Esophagus squamous epithelium (tissue), 5 donors: ENCODE data around the gene TBXAS1. TPM values are rescaled to one million over a fixed set of nuclear protein-coding genes. Genes with fewer than 3 reads are reported as not detected.

Experiments
- DNase-seq: peaks from one replicate; lab custom pipeline; 2025; lab: John Stamatoyannopoulos, UW
- H3K27ac ChIP-seq, 4 donors: fragments of 200-600 bp; sonication (generic); one replicate each; pipeline ENCODE4 v1.5.1; 2016 to 2019; ENCODE audit warnings: mild to moderate bottlenecking in 1 of 4
- H3K27me3 ChIP-seq, 4 donors: fragments of 200-600 bp; sonication (generic); 1 replicate in 3 of 4; 2 replicates in 1 of 4; pipeline versions ENCODE4 v1.5.1 to v1.6.0; 2017 to 2021; ENCODE audit warnings: antibody characterized with exemption in 1 of 4
- H3K36me3 ChIP-seq, 3 donors: fragments of 200-600 bp; sonication (generic); one replicate each; pipeline ENCODE4 v1.5.1; 2016 to 2019
- H3K4me1 ChIP-seq, 3 donors: fragments of 200-600 bp; sonication (generic); one replicate each; pipeline ENCODE4 v1.5.1; 2017 to 2019
- H3K4me3 ChIP-seq, 4 donors: fragments of 200-600 bp; sonication (generic); 1 replicate in 3 of 4; 2 replicates in 1 of 4; pipeline ENCODE4 v1.5.1; 2016 to 2019; ENCODE audit warnings: mild to moderate bottlenecking in 2 of 4, moderate library complexity in 1 of 4
- H3K9me3 ChIP-seq, 3 donors: fragments of 200-600 bp; sonication (generic); one replicate each; pipeline ENCODE4 v1.5.1; 2016 to 2019
- CTCF ChIP-seq, 6 experiments: fragments of 450-650 bp in 4 of 6; fragments of 200-600 bp in 2 of 6; sonication (generic) in 2 of 6; IDR thresholded peaks; one replicate each; pipeline ENCODE4 v1.5.1; 2016 to 2019; ENCODE audit warnings: antibody characterized with exemption in 6 of 6, mild to moderate bottlenecking in 4 of 6, moderate library complexity in 4 of 6
- POLR2A ChIP-seq, 4 donors: fragments of 450-650 bp; IDR thresholded peaks; one replicate each; pipeline ENCODE4 v1.6.1; 2017; ENCODE audit warnings: antibody characterized with exemption in 4 of 4, mild to moderate bottlenecking in 4 of 4, moderate library complexity in 3 of 4
- WGBS, 2 donors: methylation state at CpG; one replicate each; pipeline ENCODE4 v1.1.5; 2018; 5-methylcytosine and 5-hydroxymethylcytosine counted together
- intact Hi-C: fragments of 100-400 bp; cut with DNase I; formaldehyde crosslinking; loops from one replicate; pipeline ENCODE4 v1.15.0; 2022
- total RNA-seq, 4 donors: library from RNA; depleted of rRNA; stranded (reverse); fragments of >200 nt; gene quantifications; one replicate each; pipeline ENCODE4 v1.1.0, GENCODE V29; 2016
- donor health status: DM: yes; HTN: yes; CAD: no.

TBXAS1 gene
- total RNA-seq, 4 donors from 2014 or later: 9.4 to 24.8 (median 17.8) TPM

GRCh38 chr7:139893461-139893860 lies 64.4 kb downstream of the TBXAS1 start:
- no peaks in the 10 kb centered on the region for H3K9me3 ChIP-seq
- intact Hi-C loops: no loop called here
- WGBS, 2 donors: 50 to 61% methylated on average over 1 of the region's 1 CpG
- TF ChIP-seq POLR2A (IDR thresholded peaks at IDR 0.05) (no peak), CTCF (IDR thresholded peaks at IDR 0.05) (no peak)
- no peak for DNase-seq
- H3K27me3 ChIP-seq: peaks cover 0 to 5% (median 0%) of the 10 kb centered on the region in 4 donors
- no peak overlapping the region for H3K4me3 ChIP-seq
- no peak overlapping the region for H3K27ac ChIP-seq
- H3K4me1 ChIP-seq: peaks cover 0 to 7% (median 0%) of the 10 kb centered on the region in 3 donors
- H3K36me3 ChIP-seq: no peaks in the 10 kb centered on the region

GRCh38 chr7:139893999-139894398 lies 64.9 kb downstream of the TBXAS1 start:
- DNase-seq: no peak
- Histone ChIP-seq H3K4me1 (peaks cover 0 to 7% (median 0%) of the 10 kb centered on the region in 3 donors), H3K27ac (no peak overlapping the region), H3K4me3 (no peak overlapping the region), H3K9me3 (no peaks in the 10 kb centered on the region), H3K27me3 (peaks cover 0 to 5% (median 0%) of the 10 kb centered on the region in 4 donors), H3K36me3 (no peaks in the 10 kb centered on the region)
- intact Hi-C loops: no loop called here
- TF ChIP-seq POLR2A (IDR thresholded peaks at IDR 0.05): no peak
- TF ChIP-seq CTCF (IDR thresholded peaks at IDR 0.05): no peak
- WGBS, 2 donors: 58 to 60% methylated on average over 3 to 4 of the region's 4 CpGs

DNA sequence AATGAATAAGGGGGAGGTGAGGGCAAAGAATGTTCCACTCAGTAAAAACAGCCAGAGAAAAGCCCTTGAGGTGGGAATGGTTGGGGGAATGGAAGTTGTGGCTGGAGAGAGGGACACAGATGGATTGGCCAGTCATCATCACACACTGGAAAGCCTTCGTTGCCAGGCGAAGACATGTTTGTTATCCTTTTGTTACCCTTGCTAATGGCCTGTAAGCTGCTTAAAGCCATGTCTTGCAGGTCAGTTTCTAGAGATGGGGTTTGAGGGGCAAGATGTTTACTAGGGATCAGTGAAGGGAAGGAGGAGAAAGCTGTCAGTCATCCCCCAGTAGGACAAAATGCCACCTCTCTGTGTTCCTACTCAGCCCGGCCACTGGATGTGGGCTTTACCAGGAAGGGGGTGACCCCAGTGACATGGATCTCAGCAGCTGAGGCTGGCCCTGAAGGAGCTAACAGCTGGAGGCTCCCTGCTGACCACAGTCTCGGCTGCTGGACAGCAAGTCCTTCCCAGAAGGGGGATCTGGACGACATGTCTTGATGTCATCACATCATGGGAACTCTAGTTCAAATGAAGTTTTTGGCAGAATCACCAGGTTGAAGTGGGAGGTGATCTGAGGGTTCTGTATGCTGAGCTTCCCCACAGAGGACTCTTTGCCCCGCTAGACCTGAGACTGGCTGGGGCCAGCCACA lies 66.2 kb downstream of the TBXAS1 start:
- Histone ChIP-seq H3K27ac (no peak overlapping the region), H3K36me3 (no peaks in the 10 kb centered on the region), H3K4me3 (no peak overlapping the region), H3K4me1 (peaks cover 0 to 7% (median 0%) of the 10 kb centered on the region in 3 donors), H3K27me3 (peaks cover 0 to 5% (median 0%) of the 10 kb centered on the region in 4 donors), H3K9me3 (no peaks in the 10 kb centered on the region)
- 91 to 94% methylated on average over 2 of the region's 6 CpGs for WGBS, 2 donors
- no peak for TF ChIP-seq CTCF (IDR thresholded peaks at IDR 0.05)
- TF ChIP-seq POLR2A (IDR thresholded peaks at IDR 0.05): no peak
- no peak for DNase-seq
- intact Hi-C loops: no loop called here

DNA sequence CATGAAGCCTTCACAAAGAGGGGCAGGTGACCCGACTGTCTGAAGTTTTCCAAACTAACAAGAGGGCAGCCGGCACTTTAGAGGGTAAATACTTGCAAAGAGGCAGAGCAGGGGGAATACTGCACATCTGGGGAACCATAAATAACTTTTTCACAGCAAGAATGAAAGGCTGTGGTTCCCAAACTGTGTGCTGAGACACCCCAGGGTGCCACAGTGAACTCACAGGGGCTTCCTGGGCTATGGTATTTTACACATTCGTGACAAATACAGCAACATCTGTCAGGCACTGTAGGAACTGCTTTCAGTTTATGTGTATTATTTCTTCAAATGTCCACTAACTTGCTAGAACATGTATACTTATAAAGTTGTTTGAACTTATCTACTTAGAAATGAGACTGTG lies 67.2 kb downstream of the TBXAS1 start:
- intact Hi-C loops: no loop called here
- WGBS, 2 donors: 83 to 89% methylated on average over 3 of the region's 3 CpGs
- Histone ChIP-seq H3K27me3 (peaks cover 0 to 5% (median 0%) of the 10 kb centered on the region in 4 donors), H3K9me3 (no peaks in the 10 kb centered on the region), H3K4me1 (peaks cover 0 to 7% (median 0%) of the 10 kb centered on the region in 3 donors), H3K4me3 (no peak overlapping the region), H3K27ac (no peak overlapping the region), H3K36me3 (no peaks in the 10 kb centered on the region)
- no peak for TF ChIP-seq POLR2A (IDR thresholded peaks at IDR 0.05)
- no peak for DNase-seq

DNA sequence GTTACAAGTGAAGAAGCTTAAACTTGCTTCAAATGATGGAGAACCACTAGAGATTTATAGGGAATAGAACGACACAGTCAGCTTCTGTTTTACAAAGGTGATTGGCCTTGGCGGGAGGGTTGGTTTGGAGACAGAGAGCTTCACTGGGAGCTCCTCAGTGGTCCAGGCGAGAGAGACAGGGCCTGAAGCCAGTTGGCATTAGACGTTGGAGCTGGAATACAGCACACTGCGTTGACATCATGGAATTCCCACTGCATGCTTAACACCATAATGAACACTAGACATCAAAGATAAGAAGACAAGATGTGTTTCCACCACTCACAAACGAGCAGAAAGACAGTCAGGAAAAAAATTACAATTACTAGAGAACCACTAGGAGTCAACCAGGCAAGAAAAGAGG lies 67.8 kb downstream of the TBXAS1 start:
- no peak overlapping the region for H3K4me3 ChIP-seq
- intact Hi-C loops: no loop called here
- no peak overlapping the region for H3K27ac ChIP-seq
- TF ChIP-seq CTCF (IDR thresholded peaks at IDR 0.05) (no peak), POLR2A (IDR thresholded peaks at IDR 0.05) (no peak)
- no peaks in the 10 kb centered on the region for H3K36me3 ChIP-seq
- H3K27me3 ChIP-seq: peaks cover 0 to 5% (median 0%) of the 10 kb centered on the region in 4 donors
- no peak for DNase-seq
- 66 to 70% methylated on average over 5 to 6 of the region's 6 CpGs for WGBS, 2 donors
- H3K4me1 ChIP-seq: peaks cover 0 to 7% (median 0%) of the 10 kb centered on the region in 3 donors
- H3K9me3 ChIP-seq: no peaks in the 10 kb centered on the region
